ENCODE measurements around the gene SPATS2L.

SPATS2L gene

GRCh38 chr2:200452377-200452776 is 145.9 kb downstream of the SPATS2L start:
- no peaks in the 10 kb centered on the region for H3K27me3 ChIP-seq (ENCODE audit: insufficient read depth, insufficient read length)
- DNase-seq (ENCODE audit: low read depth, low spot score) = no peak
- peaks cover 9% of the 10 kb centered on the region for H3K36me3 ChIP-seq (ENCODE audit: insufficient read depth, insufficient read length, low read length)
- no peak for TF ChIP-seq ZNF274 (IDR thresholded peaks at IDR 0.05; ENCODE audit: low read depth, low read length)
- TF ChIP-seq SUZ12 (IDR thresholded peaks at IDR 0.05; ENCODE audit: extremely low read depth, insufficient read depth, insufficient read length) = no peak
- TF ChIP-seq YY1 (IDR thresholded peaks at IDR 0.05; ENCODE audit: insufficient read depth, insufficient read length) = no peak
- no peaks in the 10 kb centered on the region for H3K9me3 ChIP-seq (ENCODE audit: insufficient read depth, low read length)
- H3K9ac ChIP-seq (ENCODE audit: insufficient read length, low read depth) = no peak overlapping the region
- H3K4me1 ChIP-seq (ENCODE audit: insufficient read depth, insufficient read length) = no peaks in the 10 kb centered on the region
- no peak overlapping the region for H3K4me3 ChIP-seq (ENCODE audit: insufficient read length, low read depth)

GRCh38 chr2:200453142-200453852 is 146.8 kb downstream of the SPATS2L start:
- Histone ChIP-seq H3K9me3 (ENCODE audit: insufficient read depth, low read length) (no peaks in the 10 kb centered on the region), H3K9ac (ENCODE audit: insufficient read length, low read depth) (no peak overlapping the region), H3K4me1 (ENCODE audit: insufficient read depth, insufficient read length) (no peaks in the 10 kb centered on the region), H3K4me3 (ENCODE audit: insufficient read length, low read depth) (no peak overlapping the region), H3K27me3 (ENCODE audit: insufficient read depth, insufficient read length) (no peaks in the 10 kb centered on the region), H3K36me3 (ENCODE audit: insufficient read depth, insufficient read length, low read length) (peaks cover 10% of the 10 kb centered on the region)
- DNase-seq (ENCODE audit: low read depth, low spot score) = no peak
- TF ChIP-seq YY1 (IDR thresholded peaks at IDR 0.05; ENCODE audit: insufficient read depth, insufficient read length) (no peak), ZNF274 (IDR thresholded peaks at IDR 0.05; ENCODE audit: low read depth, low read length) (no peak), SUZ12 (IDR thresholded peaks at IDR 0.05; ENCODE audit: extremely low read depth, insufficient read depth, insufficient read length) (no peak)

- H3K36me3 ChIP-seq (ENCODE audit: insufficient read depth, insufficient read length, low read length) = peaks cover 10% of the 10 kb centered on the region
- no peaks in the 10 kb centered on the region for H3K4me1 ChIP-seq (ENCODE audit: insufficient read depth, insufficient read length)
- H3K4me3 ChIP-seq (ENCODE audit: insufficient read length, low read depth) = no peak overlapping the region
- no peak overlapping the region for H3K9ac ChIP-seq (ENCODE audit: insufficient read length, low read depth)
- no peaks in the 10 kb centered on the region for H3K9me3 ChIP-seq (ENCODE audit: insufficient read depth, low read length)
- no peak for TF ChIP-seq ZNF274 (IDR thresholded peaks at IDR 0.05; ENCODE audit: low read depth, low read length)
- no peak for TF ChIP-seq YY1 (IDR thresholded peaks at IDR 0.05; ENCODE audit: insufficient read depth, insufficient read length)
- TF ChIP-seq SUZ12 (IDR thresholded peaks at IDR 0.05; ENCODE audit: extremely low read depth, insufficient read depth, insufficient read length) = no peak
- no peak for DNase-seq (ENCODE audit: low read depth, low spot score)
- H3K27me3 ChIP-seq (ENCODE audit: insufficient read depth, insufficient read length) = no peaks in the 10 kb centered on the region
Measured at GRCh38 chr2:200453853-200454534, 147.5 kb downstream of the SPATS2L start.

GRCh38 chr2:200454927-200455801 is 148.7 kb downstream of the SPATS2L start:
- Histone ChIP-seq H3K4me1 (ENCODE audit: insufficient read depth, insufficient read length) (no peaks in the 10 kb centered on the region), H3K4me3 (ENCODE audit: insufficient read length, low read depth) (no peak overlapping the region), H3K36me3 (ENCODE audit: insufficient read depth, insufficient read length, low read length) (peaks cover 14% of the 10 kb centered on the region), H3K9me3 (ENCODE audit: insufficient read depth, low read length) (no peaks in the 10 kb centered on the region), H3K9ac (ENCODE audit: insufficient read length, low read depth) (no peak overlapping the region), H3K27me3 (ENCODE audit: insufficient read depth, insufficient read length) (no peaks in the 10 kb centered on the region)
- TF ChIP-seq SUZ12 (IDR thresholded peaks at IDR 0.05; ENCODE audit: extremely low read depth, insufficient read depth, insufficient read length) = no peak
- TF ChIP-seq YY1 (IDR thresholded peaks at IDR 0.05; ENCODE audit: insufficient read depth, insufficient read length) = no peak
- no peak for TF ChIP-seq ZNF274 (IDR thresholded peaks at IDR 0.05; ENCODE audit: low read depth, low read length)
- DNase-seq (ENCODE audit: low read depth, low spot score) = no peak

GRCh38 chr2:200455958-200456421 is 149.5 kb downstream of the SPATS2L start:
- Histone ChIP-seq H3K4me1 (ENCODE audit: insufficient read depth, insufficient read length) (no peaks in the 10 kb centered on the region), H3K9ac (ENCODE audit: insufficient read length, low read depth) (no peak overlapping the region), H3K9me3 (ENCODE audit: insufficient read depth, low read length) (no peaks in the 10 kb centered on the region), H3K27me3 (ENCODE audit: insufficient read depth, insufficient read length) (no peaks in the 10 kb centered on the region), H3K36me3 (ENCODE audit: insufficient read depth, insufficient read length, low read length) (peaks cover 14% of the 10 kb centered on the region), H3K4me3 (ENCODE audit: insufficient read length, low read depth) (no peak overlapping the region)
- DNase-seq (ENCODE audit: low read depth, low spot score) = no peak
- no peak for TF ChIP-seq SUZ12 (IDR thresholded peaks at IDR 0.05; ENCODE audit: extremely low read depth, insufficient read depth, insufficient read length)
- TF ChIP-seq YY1 (IDR thresholded peaks at IDR 0.05; ENCODE audit: insufficient read depth, insufficient read length) = no peak
- no peak for TF ChIP-seq ZNF274 (IDR thresholded peaks at IDR 0.05; ENCODE audit: low read depth, low read length)

- Histone ChIP-seq H3K9ac (ENCODE audit: insufficient read length, low read depth) (no peak overlapping the region), H3K36me3 (ENCODE audit: insufficient read depth, insufficient read length, low read length) (peaks cover 14% of the 10 kb centered on the region), H3K9me3 (ENCODE audit: insufficient read depth, low read length) (no peaks in the 10 kb centered on the region), H3K4me1 (ENCODE audit: insufficient read depth, insufficient read length) (no peaks in the 10 kb centered on the region), H3K27me3 (ENCODE audit: insufficient read depth, insufficient read length) (no peaks in the 10 kb centered on the region), H3K4me3 (ENCODE audit: insufficient read length, low read depth) (no peak overlapping the region)
- TF ChIP-seq SUZ12 (IDR thresholded peaks at IDR 0.05; ENCODE audit: extremely low read depth, insufficient read depth, insufficient read length) (no peak), YY1 (IDR thresholded peaks at IDR 0.05; ENCODE audit: insufficient read depth, insufficient read length) (no peak), ZNF274 (IDR thresholded peaks at IDR 0.05; ENCODE audit: low read depth, low read length) (no peak)
- DNase-seq (ENCODE audit: low read depth, low spot score) = no peak
Measured at GRCh38 chr2:200456567-200456966, 150.1 kb downstream of the SPATS2L start.

Data from NT2/D1 (cell line).